Thyroid gland (tissue), 4 donors: ENCODE data around the gene DDX56. TPM values are rescaled to one million over a fixed set of nuclear protein-coding genes. Genes with fewer than 3 reads are reported as not detected.
"Not testable (repeated sequence)": the region's sequence is repeated elsewhere in the genome, so short reads cannot be mapped to it uniquely, and the experiment has no call there.

Experiments used
- DNase-seq, 2 donors: peaks; one replicate each; pipeline ENCODE4 v3.0.0-alpha.2; 2019
- H3K27ac ChIP-seq, 3 donors: fragments of 200-600 bp; sonication (generic); 1 replicate in 2 of 3; 2 replicates in 1 of 3; pipeline ENCODE4 v1.5.1; 2016 to 2019; ENCODE audit warnings: mild to moderate bottlenecking in 1 of 3, moderate library complexity in 1 of 3
- H3K27me3 ChIP-seq: fragments of 200-600 bp; sonication (generic); one replicate; pipeline ENCODE4 v1.5.1; 2019
- H3K36me3 ChIP-seq, 2 donors: fragments of 200-600 bp; sonication (generic); one replicate each; pipeline ENCODE4 v1.5.1; 2016 to 2019
- H3K4me1 ChIP-seq, 2 donors: fragments of 200-600 bp; sonication (generic); one replicate each; pipeline ENCODE4 v1.5.1; 2017 to 2019
- H3K4me3 ChIP-seq, 3 donors: fragments of 200-600 bp; sonication (generic); replicated peaks in 1 of 3; 1 replicate in 2 of 3; 2 replicates in 1 of 3; pipeline ENCODE4 v1.5.1; 2016; ENCODE audit warnings: mild to moderate bottlenecking in 1 of 3
- H3K9me3 ChIP-seq: fragments of 200-600 bp; sonication (generic); one replicate; pipeline ENCODE4 v1.5.1; 2017
- POLR2A ChIP-seq, 2 donors: fragments of 450-650 bp; IDR thresholded peaks; one replicate each; pipeline ENCODE4 v1.6.1; 2017; ENCODE audit warnings: antibody characterized with exemption in 2 of 2, mild to moderate bottlenecking in 2 of 2, moderate library complexity in 1 of 2
- WGBS, 2 donors: methylation state at CpG; one replicate each; pipeline ENCODE4 v1.1.5; 2017; 5-methylcytosine and 5-hydroxymethylcytosine counted together
- intact Hi-C: fragments of 100-400 bp; cut with DNase I; formaldehyde crosslinking; loops from one replicate; pipeline ENCODE4 v1.15.1; 2023
- total RNA-seq, 4 donors: library from RNA; depleted of rRNA; stranded (reverse); fragments of >200 nt; gene quantifications; one replicate each; pipeline ENCODE4 v1.2.3, GENCODE V29; 2016
- TF ChIP-seq, protein P1 (sequence below), 6 experiments: fragments of 200-600 bp in 3 of 6; fragments of 450-650 bp in 3 of 6; sonication (generic) in 3 of 6; IDR thresholded peaks; one replicate each; pipeline ENCODE4 v1.5.1; 2016 to 2019; ENCODE audit warnings: antibody characterized with exemption in 6 of 6, mild to moderate bottlenecking in 2 of 6, inconsistent platforms in 1 of 6, moderate library complexity in 1 of 6

DDX56 gene
- total RNA-seq, 4 donors from 2014 or later, result 47.3 to 77.3 (median 62.1) TPM

DNA sequence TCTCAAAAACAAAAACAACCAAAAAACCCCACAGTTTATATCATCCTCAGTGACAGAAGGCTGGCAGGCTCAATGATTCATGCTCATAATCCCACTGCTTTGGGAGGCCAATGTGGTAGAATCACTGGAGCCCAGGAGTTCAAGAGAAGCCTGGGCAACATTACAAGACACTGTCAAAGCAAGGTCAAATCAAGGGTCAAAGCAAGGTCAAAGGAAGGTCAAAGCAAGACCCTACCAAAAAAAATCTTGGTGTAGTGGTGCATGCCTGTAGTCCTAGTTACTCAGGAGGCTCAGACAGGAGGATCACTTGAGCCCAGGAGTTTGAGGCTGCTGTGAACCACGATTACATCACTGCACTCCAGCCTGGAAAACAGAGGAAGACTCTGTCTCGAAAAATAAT, 18.4 kb downstream of the DDX56 start:
- H3K4me1 ChIP-seq, result no peaks in the 10 kb centered on the region
- no peak overlapping the region for H3K27ac ChIP-seq
- H3K4me3 ChIP-seq, result no peak overlapping the region
- no peaks in the 10 kb centered on the region for H3K36me3 ChIP-seq
- WGBS, 2 donors, result 85 to 89% methylated on average over 2 of the region's 2 CpGs
- intact Hi-C loops, result no loop called here
- H3K27me3 ChIP-seq, result no peaks in the 10 kb centered on the region
- H3K9me3 ChIP-seq, result no peaks in the 10 kb centered on the region
- no peak for DNase-seq
- TF ChIP-seq POLR2A (IDR thresholded peaks at IDR 0.05), result no peak
- TF ChIP-seq, protein P1, sequence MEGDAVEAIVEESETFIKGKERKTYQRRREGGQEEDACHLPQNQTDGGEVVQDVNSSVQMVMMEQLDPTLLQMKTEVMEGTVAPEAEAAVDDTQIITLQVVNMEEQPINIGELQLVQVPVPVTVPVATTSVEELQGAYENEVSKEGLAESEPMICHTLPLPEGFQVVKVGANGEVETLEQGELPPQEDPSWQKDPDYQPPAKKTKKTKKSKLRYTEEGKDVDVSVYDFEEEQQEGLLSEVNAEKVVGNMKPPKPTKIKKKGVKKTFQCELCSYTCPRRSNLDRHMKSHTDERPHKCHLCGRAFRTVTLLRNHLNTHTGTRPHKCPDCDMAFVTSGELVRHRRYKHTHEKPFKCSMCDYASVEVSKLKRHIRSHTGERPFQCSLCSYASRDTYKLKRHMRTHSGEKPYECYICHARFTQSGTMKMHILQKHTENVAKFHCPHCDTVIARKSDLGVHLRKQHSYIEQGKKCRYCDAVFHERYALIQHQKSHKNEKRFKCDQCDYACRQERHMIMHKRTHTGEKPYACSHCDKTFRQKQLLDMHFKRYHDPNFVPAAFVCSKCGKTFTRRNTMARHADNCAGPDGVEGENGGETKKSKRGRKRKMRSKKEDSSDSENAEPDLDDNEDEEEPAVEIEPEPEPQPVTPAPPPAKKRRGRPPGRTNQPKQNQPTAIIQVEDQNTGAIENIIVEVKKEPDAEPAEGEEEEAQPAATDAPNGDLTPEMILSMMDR (IDR thresholded peaks at IDR 0.05), result no peak

DNA sequence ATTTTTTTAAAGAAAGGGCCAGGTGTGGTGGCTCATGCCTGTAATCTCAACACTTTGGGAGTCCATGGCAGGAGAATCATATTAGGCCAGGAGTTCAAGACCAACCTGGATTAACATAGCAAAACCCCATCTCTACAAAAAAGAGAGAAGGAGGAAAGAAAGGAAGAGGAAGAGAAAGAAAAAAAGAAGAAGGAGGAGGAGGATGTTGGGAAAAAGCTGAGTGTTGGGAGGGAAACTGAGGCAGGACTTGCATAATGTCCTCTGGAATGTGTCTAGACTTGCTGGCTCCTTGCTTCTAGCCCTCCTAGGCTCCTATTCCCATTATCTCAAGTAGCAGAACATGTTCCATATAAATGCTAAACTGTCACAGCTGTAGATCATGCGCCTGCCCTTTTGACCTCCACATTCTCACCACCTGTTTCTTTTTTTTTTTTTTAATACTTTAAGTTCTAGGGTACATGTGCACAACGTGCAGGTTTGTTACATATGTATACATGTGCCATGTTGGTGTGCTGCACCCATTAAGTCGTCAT, 21.2 kb downstream of the DDX56 start:
- H3K36me3 ChIP-seq, H3K9me3 ChIP-seq, H3K27ac ChIP-seq, DNase-seq, H3K4me3 ChIP-seq, H3K4me1 ChIP-seq, intact Hi-C loops, H3K27me3 ChIP-seq: not testable (repeated sequence)
- WGBS, 2 donors, result 69% methylated on average over 3 of the region's 3 CpGs

- DNase-seq, result no peak
- Histone ChIP-seq H3K27me3 (no peaks in the 10 kb centered on the region), H3K9me3 (no peaks in the 10 kb centered on the region), H3K4me1 (peaks cover 0 to 4% of the 10 kb centered on the region in 2 donors), H3K4me3 (no peak overlapping the region), H3K36me3 (no peaks in the 10 kb centered on the region), H3K27ac (no peak overlapping the region)
- 78 to 82% methylated on average over 3 of the region's 3 CpGs for WGBS, 2 donors
- intact Hi-C loops, result no loop called here
- TF ChIP-seq POLR2A (IDR thresholded peaks at IDR 0.05), result no peak
- TF ChIP-seq, protein P1 (IDR thresholded peaks at IDR 0.05), result no peak
These were observed 24.3 kb downstream of the DDX56 start for GRCh38 chr7:44549457-44549856.

- TF ChIP-seq, protein P1 (IDR thresholded peaks at IDR 0.05), result no peak
- TF ChIP-seq POLR2A (IDR thresholded peaks at IDR 0.05), result no peak
- intact Hi-C loops, result no loop called here
- no peaks in the 10 kb centered on the region for H3K27me3 ChIP-seq
- H3K4me1 ChIP-seq, result peaks cover 0 to 4% of the 10 kb centered on the region in 2 donors
- whole genome bisulfite sequencing, 2 donors, result 88 to 90% methylated on average over 3 of the region's 3 CpGs
- H3K4me3 ChIP-seq, result no peak overlapping the region
- no peak overlapping the region for H3K27ac ChIP-seq
- H3K9me3 ChIP-seq, result no peaks in the 10 kb centered on the region
- no peak for DNase-seq
- H3K36me3 ChIP-seq, result no peaks in the 10 kb centered on the region
These were observed 24.8 kb downstream of the DDX56 start for GRCh38 chr7:44548893-44549292.

DNA sequence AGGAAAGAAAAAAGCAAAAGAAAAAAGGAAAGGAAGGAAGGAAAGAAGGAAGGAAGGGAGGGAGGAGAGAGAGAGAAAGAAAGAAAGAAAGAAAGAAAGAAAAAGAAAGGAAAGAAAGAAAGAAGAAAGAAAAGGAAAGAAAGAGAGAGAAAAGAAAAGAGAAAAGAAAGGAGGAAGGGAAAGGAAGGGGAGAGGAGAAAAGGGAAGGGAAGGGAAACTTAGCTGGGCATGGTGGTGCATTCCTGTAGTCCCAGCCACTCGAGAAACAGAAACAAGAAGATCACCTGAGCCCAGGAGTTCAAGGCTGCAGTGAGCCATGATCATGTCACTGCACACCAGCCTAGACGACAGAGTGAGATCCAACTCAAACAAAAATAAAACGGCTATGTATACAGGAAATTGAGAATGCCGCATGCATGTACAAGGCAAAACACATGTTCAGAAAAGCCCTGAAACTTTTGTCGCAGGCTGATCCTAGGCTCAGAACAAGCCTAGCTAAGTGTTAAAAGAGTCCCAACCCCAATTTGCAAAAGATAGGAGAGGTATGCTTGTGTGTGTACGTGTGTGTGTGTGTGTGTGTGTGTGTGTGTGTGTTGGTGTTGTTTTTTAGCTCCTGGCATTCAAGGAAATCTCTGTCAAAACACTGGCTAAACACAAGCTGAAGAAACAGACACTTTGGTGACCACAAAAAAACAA, 26.0 kb downstream of the DDX56 start:
- Histone ChIP-seq H3K36me3 (no peaks in the 10 kb centered on the region), H3K9me3 (no peaks in the 10 kb centered on the region), H3K4me1 (peaks cover 0 to 4% of the 10 kb centered on the region in 2 donors), H3K27me3 (no peaks in the 10 kb centered on the region), H3K4me3 (no peak overlapping the region), H3K27ac (no peak overlapping the region)
- 22 to 29% methylated on average over 6 of the region's 6 CpGs for WGBS, 2 donors
- no peak for DNase-seq
- TF ChIP-seq, protein P1 (IDR thresholded peaks at IDR 0.05), result no peak
- no peak for TF ChIP-seq POLR2A (IDR thresholded peaks at IDR 0.05)
- intact Hi-C loops, result no loop called here
